ENCODE results near the gene CCDC47. TPM values are rescaled to one million over a fixed set of nuclear protein-coding genes. Genes with fewer than 3 reads are reported as not detected.

Gene CCDC47
- total and polyA plus RNA-seq, 12 donors, result 32.0 to 153 (median 88.6) TPM

DNA sequence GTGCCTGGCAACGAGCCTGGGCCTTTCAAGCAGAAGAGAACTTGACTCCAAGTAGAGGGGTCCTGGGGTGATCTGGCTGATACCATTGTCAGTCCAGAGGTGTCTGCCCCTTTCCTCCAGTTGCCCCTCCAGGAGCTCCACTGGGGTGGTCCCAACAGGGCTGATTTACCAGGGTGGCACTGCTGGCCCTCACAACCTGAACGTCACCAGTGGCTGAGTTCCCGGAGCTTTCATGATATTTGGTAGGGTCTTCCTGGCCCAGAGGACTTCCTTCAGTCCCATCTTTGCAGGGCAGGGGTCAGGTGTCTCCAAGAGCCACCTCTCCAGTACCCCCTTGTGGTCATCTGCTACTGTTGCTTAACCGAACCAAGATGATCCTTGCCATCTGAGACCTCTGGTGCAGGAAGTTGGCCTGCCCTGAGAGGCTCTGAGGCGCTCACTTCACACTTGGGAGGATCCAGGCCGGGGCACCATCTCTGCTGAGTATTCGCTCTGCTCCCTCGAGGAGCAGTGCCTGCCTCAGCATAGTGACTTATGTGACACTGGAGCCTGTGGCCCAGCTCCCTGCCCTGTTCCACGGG is 76.9 kb downstream of the CCDC47 start:
- TF ChIP-seq, protein P1, sequence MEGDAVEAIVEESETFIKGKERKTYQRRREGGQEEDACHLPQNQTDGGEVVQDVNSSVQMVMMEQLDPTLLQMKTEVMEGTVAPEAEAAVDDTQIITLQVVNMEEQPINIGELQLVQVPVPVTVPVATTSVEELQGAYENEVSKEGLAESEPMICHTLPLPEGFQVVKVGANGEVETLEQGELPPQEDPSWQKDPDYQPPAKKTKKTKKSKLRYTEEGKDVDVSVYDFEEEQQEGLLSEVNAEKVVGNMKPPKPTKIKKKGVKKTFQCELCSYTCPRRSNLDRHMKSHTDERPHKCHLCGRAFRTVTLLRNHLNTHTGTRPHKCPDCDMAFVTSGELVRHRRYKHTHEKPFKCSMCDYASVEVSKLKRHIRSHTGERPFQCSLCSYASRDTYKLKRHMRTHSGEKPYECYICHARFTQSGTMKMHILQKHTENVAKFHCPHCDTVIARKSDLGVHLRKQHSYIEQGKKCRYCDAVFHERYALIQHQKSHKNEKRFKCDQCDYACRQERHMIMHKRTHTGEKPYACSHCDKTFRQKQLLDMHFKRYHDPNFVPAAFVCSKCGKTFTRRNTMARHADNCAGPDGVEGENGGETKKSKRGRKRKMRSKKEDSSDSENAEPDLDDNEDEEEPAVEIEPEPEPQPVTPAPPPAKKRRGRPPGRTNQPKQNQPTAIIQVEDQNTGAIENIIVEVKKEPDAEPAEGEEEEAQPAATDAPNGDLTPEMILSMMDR (IDR thresholded peaks at IDR 0.05), result peak; percentile 6 to 60 (median 44)
- peaks cover 0 to 70% (median 35%) of the 10 kb centered on the region in 9 donors for H3K36me3 ChIP-seq
- H3K4me3 ChIP-seq, result peak overlapping the region in 1 of 10 donors; percentile 77
- 65% methylated on average over 9 of the region's 9 CpGs for WGBS, 2 donors
- DNase-seq (no peak), ATAC-seq (peak in 1 of 8 donors; percentile 25)
- no peaks in the 10 kb centered on the region for H3K27me3 ChIP-seq
- H3K27ac ChIP-seq, result peak overlapping the region in 6 of 10 donors; percentile 4 to 95 (median 34)
- H3K4me1 ChIP-seq, result peaks cover 8 to 58% (median 29%) of the 10 kb centered on the region in 9 donors
- no peaks in the 10 kb centered on the region for H3K9me3 ChIP-seq
- intact Hi-C loops (cut with DNase I), result loop anchor here in 2 of 10 donors (10.0 kb wide), 3 partner anchors 72 to 272 kb away; partner anchors contain the start of gene MAP3K3 (in 1 of the 2)

DNA sequence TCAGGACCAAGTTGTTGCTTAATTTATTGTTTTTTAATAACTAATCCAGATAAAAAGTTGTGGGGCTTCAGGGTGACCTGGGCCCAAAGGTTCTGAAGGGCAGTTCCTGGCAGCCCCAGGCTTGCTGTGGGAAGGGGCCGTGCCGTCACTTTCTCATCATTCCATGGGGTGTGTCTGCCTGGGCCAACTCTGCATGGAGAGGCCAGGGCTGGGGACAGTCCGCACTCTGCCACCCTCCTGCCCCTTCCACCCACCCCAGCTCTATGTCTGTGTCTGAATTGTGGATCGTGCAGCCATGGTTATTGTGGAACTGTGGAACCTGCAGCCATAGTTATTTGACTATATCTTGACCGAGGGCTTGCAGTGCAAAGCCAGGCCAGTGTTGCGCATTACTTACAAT is 77.5 kb downstream of the CCDC47 start:
- H3K27ac ChIP-seq, result peak overlapping the region in 2 of 10 donors; percentile 21 to 58
- no peaks in the 10 kb centered on the region for H3K27me3 ChIP-seq

More for the DNA sequence above, 77.5 kb downstream of the CCDC47 start:
- Histone ChIP-seq H3K36me3 (peaks cover 0 to 76% (median 41%) of the 10 kb centered on the region in 9 donors), H3K4me1 (peaks cover 6 to 52% (median 24%) of the 10 kb centered on the region in 9 donors), H3K9me3 (no peaks in the 10 kb centered on the region), H3K4me3 (no peak overlapping the region)
- ATAC-seq, result no peak
- no peak for DNase-seq
- 87 to 94% methylated on average over 6 of the region's 6 CpGs for WGBS, 2 donors
- TF ChIP-seq, protein P1 (IDR thresholded peaks at IDR 0.05), result no peak
- intact Hi-C loops (cut with DNase I), result loop anchor here in 2 of 10 donors (10.0 kb wide), 3 partner anchors 71 to 271 kb away; partner anchors contain the start of gene MAP3K3 (in 1 of the 2)

Other genes starting within 250 kb of the CCDC47 start
- 10 to 100 TPM; 35.2 to 60.7 (median 42.8) TPM for gene DCAF7, start 223.1 kb downstream of the CCDC47 start, total RNA-seq
- 10 to 100 TPM; 10.2 to 16.9 TPM for gene DCAF7, start 223.1 kb downstream of the CCDC47 start, polyA plus RNA-seq
- 10 to 100 TPM; 37.2 to 51.4 (median 45.2) TPM for gene TACO1, start 172.7 kb downstream of the CCDC47 start, total RNA-seq
- gene TACO1, start 172.7 kb downstream of the CCDC47 start, polyA plus RNA-seq, result 10 to 100 TPM; 33.1 to 52.3 TPM
- gene MAP3K3, start 151.2 kb downstream of the CCDC47 start, total RNA-seq, result 10 to 100 TPM; 30.6 to 79.3 (median 50.3) TPM
- 10 to 100 TPM; 21.1 to 29.4 TPM for gene MAP3K3, start 151.2 kb downstream of the CCDC47 start, polyA plus RNA-seq
- 10 to 100 TPM in 1 of 10 donors, 1 to 10 TPM in 9; 1.8 to 30.6 (median 3.3) TPM for gene LIMD2, start 73.5 kb downstream of the CCDC47 start, total RNA-seq
- 10 to 100 TPM in 1 of 2 donors, 1 to 10 TPM in 1; 8.2 to 10.0 TPM for gene LIMD2, start 73.5 kb downstream of the CCDC47 start, polyA plus RNA-seq
- 10 to 100 TPM; 12.2 to 19.0 (median 17.7) TPM for gene STRADA, start 31.8 kb downstream of the CCDC47 start, total RNA-seq
- 10 to 100 TPM; 15.7 to 30.0 TPM for gene STRADA, start 31.8 kb downstream of the CCDC47 start, polyA plus RNA-seq
- 10 to 100 TPM; 54.8 to 69.9 (median 65.0) TPM for gene DDX42, start 573 bp upstream of the CCDC47 start, total RNA-seq
- gene DDX42, start 573 bp upstream of the CCDC47 start, polyA plus RNA-seq, result 10 to 100 TPM; 27.7 to 56.4 TPM
- 100 to 1,000 TPM in 9 of 10 donors, 10 to 100 TPM in 1; 92.9 to 153 (median 119) TPM for gene PSMC5, start 53.8 kb upstream of the CCDC47 start, total RNA-seq
- gene PSMC5, start 53.8 kb upstream of the CCDC47 start, polyA plus RNA-seq, result 100 to 1,000 TPM; 161 to 228 TPM
- 10 to 100 TPM; 17.5 to 43.0 (median 28.4) TPM for gene FTSJ3, start 54.1 kb upstream of the CCDC47 start, total RNA-seq
- gene FTSJ3, start 54.1 kb upstream of the CCDC47 start, polyA plus RNA-seq, result 10 to 100 TPM; 14.0 to 29.9 TPM
- 10 to 100 TPM; 11.6 to 35.7 (median 17.3) TPM for gene SMARCD2, start 69.1 kb upstream of the CCDC47 start, total RNA-seq
- gene SMARCD2, start 69.1 kb upstream of the CCDC47 start, polyA plus RNA-seq, result 10 to 100 TPM; 23.6 to 31.3 TPM
- gene CSH2, start 100.1 kb upstream of the CCDC47 start, total RNA-seq, result not detected
- not detected for gene CSH2, start 100.1 kb upstream of the CCDC47 start, polyA plus RNA-seq
- gene GH2, start 108.3 kb upstream of the CCDC47 start, total RNA-seq, result not detected
- gene GH2, start 108.3 kb upstream of the CCDC47 start, polyA plus RNA-seq, result not detected
- not detected for gene CSH1, start 123.0 kb upstream of the CCDC47 start, total RNA-seq
- gene CSH1, start 123.0 kb upstream of the CCDC47 start, polyA plus RNA-seq, result not detected
- not detected for gene CSHL1, start 137.7 kb upstream of the CCDC47 start, total RNA-seq
- not detected for gene CSHL1, start 137.7 kb upstream of the CCDC47 start, polyA plus RNA-seq
- gene GH1, start 145.2 kb upstream of the CCDC47 start, total RNA-seq, result not detected
- not detected for gene GH1, start 145.2 kb upstream of the CCDC47 start, polyA plus RNA-seq
- gene CD79B, start 158.7 kb upstream of the CCDC47 start, total RNA-seq, result 1 to 10 TPM; 2.2 to 7.8 (median 3.4) TPM
- gene CD79B, start 158.7 kb upstream of the CCDC47 start, polyA plus RNA-seq, result 10 to 100 TPM in 1 of 2 donors, 1 to 10 TPM in 1; 5.8 to 11.6 TPM
- gene SCN4A, start 199.3 kb upstream of the CCDC47 start, total RNA-seq, result 1 to 10 TPM in 1 of 10 donors, under 1 TPM in 9; 0.19 to 2.4 (median 0.53) TPM
- 1 to 10 TPM in 1 of 2 donors, under 1 TPM in 1; 0.33 to 2.9 TPM for gene SCN4A, start 199.3 kb upstream of the CCDC47 start, polyA plus RNA-seq
- under 1 TPM in 6 of 10 donors, not detected in 4; 0.21 to 0.44 (median 0.29) TPM for gene PRR29, start 224.8 kb upstream of the CCDC47 start, total RNA-seq
- gene PRR29, start 224.8 kb upstream of the CCDC47 start, polyA plus RNA-seq, result under 1 TPM; 0.29 to 0.66 TPM
- gene ICAM2, start 247.0 kb upstream of the CCDC47 start, total RNA-seq, result 10 to 100 TPM; 25.2 to 70.2 (median 32.4) TPM
- gene ICAM2, start 247.0 kb upstream of the CCDC47 start, polyA plus RNA-seq, result 100 to 1,000 TPM in 1 of 2 donors, 10 to 100 TPM in 1; 83.9 to 117 TPM